K562 (cell line): Measurements from ENCODE around the gene CACNA1E. TPM values are rescaled to one million over a fixed set of nuclear protein-coding genes. Genes with fewer than 3 reads are reported as not detected.

ENCODE experiments used
- ATAC-seq: fragments of 200-7000 bp; cut with Tn5 transposase; 3 replicates; pipeline ENCODE4 v1.9.1; 2020; ENCODE audit warnings: moderate library complexity
- BruUV-seq: library from RNA; stranded (reverse); fragments of 400-500 nt; replicated peaks from 2 replicates; lab custom pipeline; 2021; lab: Mats Ljungman, UMichigan
- CTCF ChIA-PET: fragments of 300-600 bp; formaldehyde crosslinking; extraction: SDS; loops from one replicate; lab custom pipeline; 2021; ENCODE audit warnings: low intra/inter-chr PET ratio; lab: Yijun Ruan, JAX
- POLR2A ChIA-PET: fragments of 300-600, 350-650 bp; sonication (Branson Sonifier 250); formaldehyde crosslinking; extraction: SDS; loops from one replicate; lab custom pipeline; 2021; ENCODE audit warnings: antibody characterized with exemption, inconsistent platforms; lab: Yijun Ruan, JAX
- DNase-seq, 4 experiments: peaks; one replicate each; pipeline versions ENCODE4 v3.0.0 to v3.0.0-alpha.2; 2011 to 2018; ENCODE audit warnings: low spot score in 3 of 4, mixed read lengths in 3 of 4; ENCODE audit errors: extremely low read depth in 1 of 4
- FAIRE-seq: peaks from 2 replicates; lab custom pipeline; 2011; peaks lifted over from hg19 to GRCh38; lab: Jason Lieb, UNC
- H2AFZ ChIP-seq: 2 replicates; pipeline ENCODE4 v1.6.0; 2011; ENCODE audit warnings: low read depth, low read length, control low read depth, inconsistent platforms
- H3K27ac ChIP-seq: fragments of 200-600 bp; 3 replicates; pipeline ENCODE4 v1.8.0; 2011; ENCODE audit warnings: low read depth, mild to moderate bottlenecking, control low read depth, inconsistent platforms, low read length, moderate library complexity, mixed read lengths; ENCODE audit errors: extremely low read depth
- H3K27me3 ChIP-seq, 2 experiments: fragments of 300-600 bp in 1 of 2; 2 replicates in 1 of 2; 3 replicates in 1 of 2; pipeline versions ENCODE4 v1.6.0 to v1.8.0; 2011; ENCODE audit warnings: inconsistent platforms in 2 of 2, low read length in 2 of 2, mild to moderate bottlenecking in 1 of 2, mixed read lengths in 1 of 2, moderate library complexity in 1 of 2; ENCODE audit not compliant: control insufficient read depth in 2 of 2, insufficient read depth in 2 of 2
- H3K36me3 ChIP-seq: fragments of 300-600 bp; 3 replicates; pipeline ENCODE4 v1.8.0; 2011; ENCODE audit warnings: mild to moderate bottlenecking, low read length, inconsistent platforms; ENCODE audit not compliant: control insufficient read depth, insufficient read depth
- H3K4me1 ChIP-seq, 2 experiments: fragments of 200-600 bp in 1 of 2; replicated peaks in 1 of 2; 2 replicates in 1 of 2; 3 replicates in 1 of 2; pipeline versions ENCODE4 v1.5.1 to v1.8.0; 2011; ENCODE audit warnings: inconsistent platforms in 2 of 2, low read length in 2 of 2, mild to moderate bottlenecking in 1 of 2, mixed read lengths in 1 of 2, moderate library complexity in 1 of 2; ENCODE audit not compliant: control insufficient read depth in 2 of 2, insufficient read depth in 2 of 2
- H3K4me2 ChIP-seq: 2 replicates; pipeline ENCODE4 v1.6.1; 2011; ENCODE audit warnings: low read length, control low read depth, inconsistent platforms, mixed read lengths; ENCODE audit not compliant: insufficient read depth
- H3K4me3 ChIP-seq: fragments of 200-600 bp; sonication (generic), shearing (Covaris generic); 2 replicates; pipeline ENCODE4 v1.5.1; 2016; ENCODE audit warnings: control low read depth, inconsistent platforms
- H3K79me2 ChIP-seq: fragments of 200-600 bp; 3 replicates; pipeline ENCODE4 v1.8.0; 2011; ENCODE audit warnings: low read length, inconsistent platforms; ENCODE audit not compliant: control insufficient read depth, insufficient read depth
- H3K9ac ChIP-seq, 2 experiments: 2 replicates each; pipeline versions ENCODE4 v1.6.0 to v1.6.1; 2011; ENCODE audit warnings: low read depth in 2 of 2, low read length in 2 of 2, control low read depth in 1 of 2, inconsistent platforms in 1 of 2, mild to moderate bottlenecking in 1 of 2, mixed read lengths in 1 of 2; ENCODE audit not compliant: insufficient read depth in 1 of 2
- H3K9me1 ChIP-seq: one replicate; pipeline ENCODE4 v1.6.0; 2011; ENCODE audit warnings: inconsistent platforms, mild to moderate bottlenecking, low read length, moderate library complexity; ENCODE audit not compliant: control insufficient read depth, insufficient read depth
- H3K9me3 ChIP-seq: replicated peaks from 2 replicates; pipeline ENCODE4 v1.5.1; 2011; ENCODE audit warnings: low read depth, low read length, inconsistent platforms; ENCODE audit not compliant: control insufficient read depth, insufficient read depth
- H4K20me1 ChIP-seq: replicated peaks from 2 replicates; pipeline ENCODE4 v1.6.1; 2011; ENCODE audit warnings: low read length, inconsistent platforms, mixed read lengths; ENCODE audit not compliant: control insufficient read depth, insufficient read depth
- AFF4 ChIP-seq: sonication (generic); formaldehyde crosslinking; IDR thresholded peaks from 2 replicates; pipeline ENCODE4 v1.8.0; 2023; ENCODE audit warnings: mild to moderate bottlenecking, missing genetic modification reagents
- CEBPB ChIP-seq: fragments of 450-650 bp; IDR thresholded peaks from 2 replicates; pipeline ENCODE4 v1.6.1; 2016; ENCODE audit warnings: missing genetic modification characterization, missing compliant biosample characterization
- E2F4 ChIP-seq: sonication (generic); formaldehyde crosslinking; IDR thresholded peaks from 2 replicates; pipeline ENCODE4 v1.8.0; 2022; ENCODE audit warnings: mild to moderate bottlenecking, low read depth, missing genetic modification reagents
- FOXJ3 ChIP-seq: sonication (generic); formaldehyde crosslinking; IDR thresholded peaks from 2 replicates; pipeline ENCODE4 v1.4.0; 2020; ENCODE audit warnings: mild to moderate bottlenecking, missing genetic modification reagents
- FOXM1 ChIP-seq, 2 experiments: fragments of 450-650 bp in 1 of 2; sonication (generic) in 1 of 2; formaldehyde crosslinking in 1 of 2; IDR thresholded peaks; 2 replicates each; pipeline versions ENCODE4 v1.6.1 to v1.9.0; 2017 to 2022; ENCODE audit warnings: low read depth in 2 of 2, mild to moderate bottlenecking in 2 of 2, missing genetic modification reagents in 1 of 2, moderate library complexity in 1 of 2
- GTF3C2 ChIP-seq: IDR thresholded peaks from 3 replicates; pipeline ENCODE4 v1.6.1; 2011; ENCODE audit warnings: borderline replicate concordance, mild to moderate bottlenecking, moderate library complexity; ENCODE audit not compliant: insufficient read length; ENCODE audit errors: extremely low read depth
- MCM2 ChIP-seq: fragments of 450-650 bp; IDR thresholded peaks from 2 replicates; pipeline ENCODE4 v1.6.1; 2017; ENCODE audit warnings: low read depth, mild to moderate bottlenecking
- MTA3 ChIP-seq: fragments of 450-650 bp; formaldehyde crosslinking; IDR thresholded peaks from 2 replicates; pipeline ENCODE4 v1.6.1; 2017; ENCODE audit warnings: mild to moderate bottlenecking, borderline replicate concordance
- POLR2AphosphoS5 ChIP-seq: IDR thresholded peaks from 2 replicates; pipeline ENCODE4 v1.6.1; 2011; ENCODE audit warnings: mild to moderate bottlenecking, low read depth, low read length, moderate library complexity; ENCODE audit not compliant: control insufficient read depth, insufficient read depth
- PTBP1 ChIP-seq: fragments of 200-400 bp; formaldehyde crosslinking; IDR thresholded peaks from 2 replicates; pipeline ENCODE4 v1.6.1; 2017; ENCODE audit warnings: low read depth, low read length
- SREBF1 ChIP-seq: fragments of 150-350 bp; IDR thresholded peaks from 2 replicates; pipeline ENCODE4 v1.6.1; 2014; ENCODE audit warnings: antibody characterized with exemption, low read depth, low read length, borderline replicate concordance
- TEAD1 ChIP-seq, 2 experiments: fragments of 450-650 bp in 1 of 2; sonication (generic) in 1 of 2; formaldehyde crosslinking; IDR thresholded peaks; 2 replicates each; pipeline versions ENCODE4 v1.4.0 to v1.8.0; 2020 to 2022; ENCODE audit warnings: mild to moderate bottlenecking in 2 of 2, missing genetic modification reagents in 1 of 2
- ZNF778 ChIP-seq: fragments of 450-650 bp; formaldehyde crosslinking; IDR thresholded peaks from 2 replicates; pipeline ENCODE4 v1.4.0; 2020; ENCODE audit warnings: mild to moderate bottlenecking, moderate library complexity
- WGBS: fragments of 100-300 bp; shearing (Covaris generic); methylation state at CpG from one replicate; pipeline ENCODE4 v1.1.6; 2016; ENCODE audit warnings: low coverage, mixed read lengths; ENCODE audit not compliant: insufficient coverage; ENCODE audit errors: missing lambda C conversion rate; 5-methylcytosine and 5-hydroxymethylcytosine counted together
- in situ Hi-C: fragments of 300-500 bp; cut with MboI; formaldehyde crosslinking; loops from 4 replicates; pipeline ENCODE4 v1.15.0; 2018; ENCODE audit warnings: inconsistent platforms, mixed read lengths
- intact Hi-C: fragments of 100-400 bp; cut with micrococcal nuclease; formaldehyde crosslinking; loops from 2 replicates; pipeline ENCODE4 v1.14.2; 2022
- polyA plus RNA-seq, 8 experiments: library from polyadenylated mRNA; depleted of rRNA in 4 of 8; stranded (reverse) in 5 of 8; unstranded in 3 of 8; fragments of >200 nt; fragmentation: Nextera tagmentation in 2 of 8; fragmentation: Illumina TruSeq in 1 of 8; extraction: Ambion mirVana in 2 of 8; extraction: Trizol in 1 of 8; gene quantifications; 2 replicates each; pipeline versions ENCODE4 v1.2.1 to v1.2.3, GENCODE V29; 2011 to 2014; ENCODE audit warnings: inconsistent platforms in 1 of 8, missing spikeins in 1 of 8
- total RNA-seq, 7 experiments: library from RNA; depleted of rRNA in 6 of 7; stranded (reverse); fragments of >200 nt in 6 of 7; fragmentation: Illumina TruSeq in 2 of 7; extraction: Trizol in 2 of 7; gene quantifications; 2 replicates each; pipeline versions ENCODE4 v1.2.1 to v1.2.3, GENCODE V29; 2011 to 2021; ENCODE audit warnings: low replicate concordance in 1 of 7

CACNA1E gene
- total and polyA plus RNA-seq, 9 of the 15 experiments (the other 6 are each of a cell fraction or from before 2014, with no cell fraction given) = under 0.01 to 0.04 TPM; not detected in 7

- no peak for TF ChIP-seq GTF3C2
- TF ChIP-seq E2F4 (CRISPR knock-in tag) = no peak
- TF ChIP-seq FOXM1 (IDR thresholded peaks at IDR 0.05; ENCODE audit: low read depth) = no peak
- no peak for TF ChIP-seq FOXM1 (CRISPR knock-in tag; IDR thresholded peaks at IDR 0.05; ENCODE audit: low read depth)
- no peak for TF ChIP-seq FOXJ3 (CRISPR knock-in tag)
- TF ChIP-seq ZNF778 (CRISPR knock-in tag) = no peak
- no peak for TF ChIP-seq CEBPB (tag)
Measured at GRCh38 chr1:181486098-181486420, 2.7 kb downstream of the CACNA1E start (continued).

- Histone ChIP-seq H3K27ac (no peak overlapping the region), H3K4me1 (peaks cover 0 to 5% of the 10 kb centered on the region in 2 experiments; a peak in 2 of 5 replicates), H3K4me3 (no peak overlapping the region), H4K20me1 (no peaks in the 10 kb centered on the region), H3K9me1 (no peaks in the 10 kb centered on the region), H3K9ac (no peak overlapping the region), H3K9me3 (no peaks in the 10 kb centered on the region), H3K79me2 (no peaks in the 10 kb centered on the region), H3K36me3 (no peaks in the 10 kb centered on the region), H2AFZ (no peak overlapping the region), H3K27me3 (peaks cover 19 to 24% of the 10 kb centered on the region in 2 experiments), H3K4me2 (no peak overlapping the region)
- no peak for DNase-seq
- BruUV-seq = no TSS peak
- CTCF ChIA-PET = no interaction called here
- intact Hi-C loops (no loop called here), in situ Hi-C loops (no loop called here)
- POLR2A ChIA-PET = no interaction called here
- WGBS = 0% methylated on average over 1 of the region's 1 CpG
- no peak for ATAC-seq
- no peak for FAIRE-seq
- no peak for TF ChIP-seq MCM2
- TF ChIP-seq AFF4 (CRISPR knock-in tag) = no peak
- TF ChIP-seq MTA3 = no peak
- no peak for TF ChIP-seq TEAD1 (CRISPR knock-in tag; IDR thresholded peaks at IDR 0.05)
- no peak for TF ChIP-seq POLR2AphosphoS5
- TF ChIP-seq PTBP1 = no peak
- no peak for TF ChIP-seq SREBF1
Measured at GRCh38 chr1:181488866-181489265, 5.5 kb downstream of the CACNA1E start.
